K562 (cell line): ENCODE data around the gene ALOXE3. TPM values are rescaled to one million over a fixed set of nuclear protein-coding genes. Genes with fewer than 3 reads are reported as not detected.

Source experiments
- BRD4 ChIP-seq: fragments of 200-600 bp; sonication (generic); IDR thresholded peaks from 2 replicates; pipeline ENCODE4 v1.6.1; 2017; ENCODE audit warnings: inconsistent platforms
- CBX1 ChIP-seq: sonication (generic); IDR thresholded peaks from 2 replicates; pipeline ENCODE4 v1.6.1; 2016; ENCODE audit warnings: antibody characterized with exemption, low read depth, mild to moderate bottlenecking
- CGGBP1 ChIP-seq: fragments of 250-450 bp; sonication (Bioruptor Pico); IDR thresholded peaks from 2 replicates; pipeline ENCODE4 v1.9.0; 2021; ENCODE audit warnings: mild to moderate bottlenecking
- ELK1 ChIP-seq: sonication (generic); formaldehyde crosslinking; IDR thresholded peaks from 2 replicates; pipeline ENCODE4 v1.8.1; 2022; ENCODE audit warnings: missing genetic modification reagents
- HCFC1 ChIP-seq: IDR thresholded peaks from 2 replicates; pipeline ENCODE4 v1.6.1; 2012; ENCODE audit warnings: low read depth, low read length, improper control_type of control experiment
- HMG20A ChIP-seq: fragments of 450-650 bp; formaldehyde crosslinking; conservative IDR thresholded peaks from 2 replicates; pipeline ENCODE4 v1.4.0; 2020; ENCODE audit warnings: mild to moderate bottlenecking, mixed read lengths
- HNRNPLL ChIP-seq: fragments of 200-400 bp; formaldehyde crosslinking; IDR thresholded peaks from 2 replicates; pipeline ENCODE4 v1.6.1; 2017; ENCODE audit warnings: low read length, low read depth, mild to moderate bottlenecking; ENCODE audit not compliant: poor library complexity, severe bottlenecking
- KAT8 ChIP-seq: fragments of 450-650 bp; IDR thresholded peaks from 2 replicates; pipeline ENCODE4 v1.6.1; 2016; ENCODE audit warnings: low read depth, mild to moderate bottlenecking
- KHSRP ChIP-seq: fragments of 450-650 bp; IDR thresholded peaks from 2 replicates; pipeline ENCODE4 v1.6.1; 2017
- MYC ChIP-seq, 2 experiments: fragments of 250-450 bp in 1 of 2; sonication (Bioruptor Pico) in 1 of 2; IDR thresholded peaks; 2 replicates each; pipeline versions ENCODE4 v1.5.1 to v1.6.1; 2012 to 2021; ENCODE audit warnings: low read depth in 2 of 2, borderline replicate concordance in 1 of 2, improper control_type of control experiment in 1 of 2, low read length in 1 of 2, mild to moderate bottlenecking in 1 of 2, moderate library complexity in 1 of 2
- NFIC ChIP-seq: fragments of 450-650 bp; IDR thresholded peaks from 2 replicates; pipeline ENCODE4 v1.6.1; 2017; ENCODE audit warnings: mild to moderate bottlenecking, inconsistent platforms
- RCOR1 ChIP-seq, 2 experiments: IDR thresholded peaks; 2 replicates each; pipeline ENCODE4 v1.6.1; 2012; ENCODE audit warnings: low read depth in 2 of 2, low read length in 2 of 2, borderline replicate concordance in 1 of 2, improper control_type of control experiment in 1 of 2
- SIX5 ChIP-seq, 2 experiments: IDR thresholded peaks; 2 replicates each; pipeline ENCODE4 v1.6.1; 2011; ENCODE audit warnings: low read length in 2 of 2, borderline replicate concordance in 1 of 2, low read depth in 1 of 2, mild to moderate bottlenecking in 1 of 2, moderate library complexity in 1 of 2; ENCODE audit not compliant: insufficient read depth in 1 of 2
- SMAD1 ChIP-seq: fragments of 150-350 bp; IDR thresholded peaks from 2 replicates; pipeline ENCODE4 v1.6.1; 2014; ENCODE audit warnings: low read length, low read depth; ENCODE audit not compliant: partially characterized antibody
- polyA plus RNA-seq, 8 experiments: library from polyadenylated mRNA; depleted of rRNA in 4 of 8; stranded (reverse) in 5 of 8; unstranded in 3 of 8; fragments of >200 nt; fragmentation: Nextera tagmentation in 2 of 8; fragmentation: Illumina TruSeq in 1 of 8; extraction: Ambion mirVana in 2 of 8; extraction: Trizol in 1 of 8; gene quantifications; 2 replicates each; pipeline versions ENCODE4 v1.2.1 to v1.2.3, GENCODE V29; 2011 to 2014; ENCODE audit warnings: inconsistent platforms in 1 of 8, missing spikeins in 1 of 8
- total RNA-seq, 7 experiments: library from RNA; depleted of rRNA in 6 of 7; stranded (reverse); fragments of >200 nt in 6 of 7; fragmentation: Illumina TruSeq in 2 of 7; extraction: Trizol in 2 of 7; gene quantifications; 2 replicates each; pipeline versions ENCODE4 v1.2.1 to v1.2.3, GENCODE V29; 2011 to 2021; ENCODE audit warnings: low replicate concordance in 1 of 7
- TF ChIP-seq, protein P1 (sequence below): sonication (generic); formaldehyde crosslinking; IDR thresholded peaks from 2 replicates; pipeline ENCODE4 v1.4.0; 2020; ENCODE audit warnings: mild to moderate bottlenecking, missing genetic modification reagents
- TF ChIP-seq, protein P2 (sequence below), 2 experiments: fragments of 450-650 bp in 1 of 2; sonication (generic) in 1 of 2; formaldehyde crosslinking; conservative IDR thresholded peaks; 2 replicates each; pipeline versions ENCODE4 v1.4.0 to v1.8.1; 2020 to 2022; ENCODE audit warnings: mild to moderate bottlenecking in 1 of 2, missing genetic modification reagents in 1 of 2
- TF ChIP-seq, protein P3 (sequence below): fragments of 250-450 bp; sonication (Bioruptor Pico); IDR thresholded peaks from 2 replicates; pipeline ENCODE4 v1.4.0; 2020

ALOXE3 gene
- total and polyA plus RNA-seq, 9 of the 15 experiments (the other 6 are each of a cell fraction or from before 2014, with no cell fraction given): 0.04 TPM; not detected in 8

DNA sequence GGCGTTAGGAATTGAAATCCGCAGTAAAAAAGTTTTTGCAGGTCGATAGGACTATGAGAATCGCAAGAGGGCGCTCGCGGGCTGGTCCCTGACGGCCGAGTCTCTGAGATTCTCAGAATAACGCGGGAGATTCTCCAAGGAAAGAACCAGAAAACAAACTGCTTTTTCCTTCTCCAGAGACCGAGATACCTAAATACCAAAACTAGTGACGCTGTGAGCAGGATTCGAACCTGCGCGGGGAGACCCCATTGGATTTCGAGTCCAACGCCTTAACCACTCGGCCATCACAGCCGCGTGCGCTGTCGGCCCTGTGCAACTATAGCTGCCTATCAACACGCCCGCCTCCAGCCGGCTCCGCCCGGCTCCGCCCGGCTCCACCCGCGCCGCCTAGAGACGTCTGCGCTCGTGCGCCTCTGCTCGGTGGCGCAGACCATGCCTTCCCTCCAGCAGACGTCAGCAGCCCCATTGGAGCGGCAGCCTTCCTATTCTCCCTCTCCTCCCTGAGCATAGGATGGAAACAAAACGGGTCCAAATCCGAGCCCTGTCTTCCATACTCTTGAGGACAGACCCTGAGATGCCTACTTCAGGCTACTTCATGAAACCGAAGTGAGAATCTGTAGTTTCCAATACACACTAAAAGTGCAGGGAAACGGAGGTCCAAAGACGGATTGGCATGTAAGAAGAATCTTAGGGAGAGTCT lies 20.5 kb upstream of the ALOXE3 start (continued):
- TF ChIP-seq MYC (IDR thresholded peaks at IDR 0.05; ENCODE audit: low read depth, low read length): peak; percentile 93
- TF ChIP-seq MYC (CRISPR knock-in tag; IDR thresholded peaks at IDR 0.05; ENCODE audit: borderline replicate concordance, low read depth): no peak
- TF ChIP-seq, protein P1, sequence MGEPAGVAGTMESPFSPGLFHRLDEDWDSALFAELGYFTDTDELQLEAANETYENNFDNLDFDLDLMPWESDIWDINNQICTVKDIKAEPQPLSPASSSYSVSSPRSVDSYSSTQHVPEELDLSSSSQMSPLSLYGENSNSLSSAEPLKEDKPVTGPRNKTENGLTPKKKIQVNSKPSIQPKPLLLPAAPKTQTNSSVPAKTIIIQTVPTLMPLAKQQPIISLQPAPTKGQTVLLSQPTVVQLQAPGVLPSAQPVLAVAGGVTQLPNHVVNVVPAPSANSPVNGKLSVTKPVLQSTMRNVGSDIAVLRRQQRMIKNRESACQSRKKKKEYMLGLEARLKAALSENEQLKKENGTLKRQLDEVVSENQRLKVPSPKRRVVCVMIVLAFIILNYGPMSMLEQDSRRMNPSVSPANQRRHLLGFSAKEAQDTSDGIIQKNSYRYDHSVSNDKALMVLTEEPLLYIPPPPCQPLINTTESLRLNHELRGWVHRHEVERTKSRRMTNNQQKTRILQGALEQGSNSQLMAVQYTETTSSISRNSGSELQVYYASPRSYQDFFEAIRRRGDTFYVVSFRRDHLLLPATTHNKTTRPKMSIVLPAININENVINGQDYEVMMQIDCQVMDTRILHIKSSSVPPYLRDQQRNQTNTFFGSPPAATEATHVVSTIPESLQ (CRISPR knock-in tag): no peak
- no peak for TF ChIP-seq KAT8
- TF ChIP-seq HCFC1: peak; percentile 50
- no peak for TF ChIP-seq ELK1
- no peak for TF ChIP-seq BRD4
- peak; percentile 25 for TF ChIP-seq HNRNPLL
- peak; percentile 36 to 60; a peak in 1 of 4 replicates for TF ChIP-seq RCOR1 (IDR thresholded peaks at IDR 0.05; ENCODE audit: borderline replicate concordance in 1 of 2, low read depth in 2 of 2, low read length in 2 of 2)
- no peak for TF ChIP-seq HMG20A (CRISPR knock-in tag)
- no peak for TF ChIP-seq CGGBP1 (CRISPR knock-in tag)
- TF ChIP-seq, protein P2, sequence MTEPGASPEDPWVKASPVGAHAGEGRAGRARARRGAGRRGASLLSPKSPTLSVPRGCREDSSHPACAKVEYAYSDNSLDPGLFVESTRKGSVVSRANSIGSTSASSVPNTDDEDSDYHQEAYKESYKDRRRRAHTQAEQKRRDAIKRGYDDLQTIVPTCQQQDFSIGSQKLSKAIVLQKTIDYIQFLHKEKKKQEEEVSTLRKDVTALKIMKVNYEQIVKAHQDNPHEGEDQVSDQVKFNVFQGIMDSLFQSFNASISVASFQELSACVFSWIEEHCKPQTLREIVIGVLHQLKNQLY (CRISPR knock-in tag; conservative IDR thresholded peaks at IDR 0.05): no peak
- TF ChIP-seq SIX5 (IDR thresholded peaks at IDR 0.05; ENCODE audit: borderline replicate concordance in 1 of 2, insufficient read depth in 1 of 2, low read depth in 1 of 2, low read length in 2 of 2): no peak
- no peak for TF ChIP-seq SMAD1
- no peak for TF ChIP-seq CBX1
- TF ChIP-seq KHSRP: no peak
- TF ChIP-seq NFIC: peak; percentile 63
- TF ChIP-seq, protein P3, sequence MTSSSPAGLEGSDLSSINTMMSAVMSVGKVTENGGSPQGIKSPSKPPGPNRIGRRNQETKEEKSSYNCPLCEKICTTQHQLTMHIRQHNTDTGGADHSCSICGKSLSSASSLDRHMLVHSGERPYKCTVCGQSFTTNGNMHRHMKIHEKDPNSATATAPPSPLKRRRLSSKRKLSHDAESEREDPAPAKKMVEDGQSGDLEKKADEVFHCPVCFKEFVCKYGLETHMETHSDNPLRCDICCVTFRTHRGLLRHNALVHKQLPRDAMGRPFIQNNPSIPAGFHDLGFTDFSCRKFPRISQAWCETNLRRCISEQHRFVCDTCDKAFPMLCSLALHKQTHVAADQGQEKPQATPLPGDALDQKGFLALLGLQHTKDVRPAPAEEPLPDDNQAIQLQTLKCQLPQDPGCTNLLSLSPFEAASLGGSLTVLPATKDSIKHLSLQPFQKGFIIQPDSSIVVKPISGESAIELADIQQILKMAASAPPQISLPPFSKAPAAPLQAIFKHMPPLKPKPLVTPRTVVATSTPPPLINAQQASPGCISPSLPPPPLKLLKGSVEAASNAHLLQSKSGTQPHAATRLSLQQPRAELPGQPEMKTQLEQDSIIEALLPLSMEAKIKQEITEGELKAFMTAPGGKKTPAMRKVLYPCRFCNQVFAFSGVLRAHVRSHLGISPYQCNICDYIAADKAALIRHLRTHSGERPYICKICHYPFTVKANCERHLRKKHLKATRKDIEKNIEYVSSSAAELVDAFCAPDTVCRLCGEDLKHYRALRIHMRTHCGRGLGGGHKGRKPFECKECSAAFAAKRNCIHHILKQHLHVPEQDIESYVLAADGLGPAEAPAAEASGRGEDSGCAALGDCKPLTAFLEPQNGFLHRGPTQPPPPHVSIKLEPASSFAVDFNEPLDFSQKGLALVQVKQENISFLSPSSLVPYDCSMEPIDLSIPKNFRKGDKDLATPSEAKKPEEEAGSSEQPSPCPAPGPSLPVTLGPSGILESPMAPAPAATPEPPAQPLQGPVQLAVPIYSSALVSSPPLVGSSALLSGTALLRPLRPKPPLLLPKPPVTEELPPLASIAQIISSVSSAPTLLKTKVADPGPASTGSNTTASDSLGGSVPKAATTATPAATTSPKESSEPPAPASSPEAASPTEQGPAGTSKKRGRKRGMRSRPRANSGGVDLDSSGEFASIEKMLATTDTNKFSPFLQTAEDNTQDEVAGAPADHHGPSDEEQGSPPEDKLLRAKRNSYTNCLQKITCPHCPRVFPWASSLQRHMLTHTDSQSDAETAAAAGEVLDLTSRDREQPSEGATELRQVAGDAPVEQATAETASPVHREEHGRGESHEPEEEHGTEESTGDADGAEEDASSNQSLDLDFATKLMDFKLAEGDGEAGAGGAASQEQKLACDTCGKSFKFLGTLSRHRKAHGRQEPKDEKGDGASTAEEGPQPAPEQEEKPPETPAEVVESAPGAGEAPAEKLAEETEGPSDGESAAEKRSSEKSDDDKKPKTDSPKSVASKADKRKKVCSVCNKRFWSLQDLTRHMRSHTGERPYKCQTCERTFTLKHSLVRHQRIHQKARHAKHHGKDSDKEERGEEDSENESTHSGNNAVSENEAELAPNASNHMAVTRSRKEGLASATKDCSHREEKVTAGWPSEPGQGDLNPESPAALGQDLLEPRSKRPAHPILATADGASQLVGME (CRISPR knock-in tag): no peak
